ENCODE measurements around the gene NEMP2. TPM values are rescaled to one million over a fixed set of nuclear protein-coding genes. Genes with fewer than 3 reads are reported as not detected.
A peak's percentile ranks its signal among the peaks of the same experiment; 100 is the strongest.

The NEMP2 gene
- total and polyA plus RNA-seq, 8 donors, result 8.1 to 22.8 (median 14.0) TPM

DNA sequence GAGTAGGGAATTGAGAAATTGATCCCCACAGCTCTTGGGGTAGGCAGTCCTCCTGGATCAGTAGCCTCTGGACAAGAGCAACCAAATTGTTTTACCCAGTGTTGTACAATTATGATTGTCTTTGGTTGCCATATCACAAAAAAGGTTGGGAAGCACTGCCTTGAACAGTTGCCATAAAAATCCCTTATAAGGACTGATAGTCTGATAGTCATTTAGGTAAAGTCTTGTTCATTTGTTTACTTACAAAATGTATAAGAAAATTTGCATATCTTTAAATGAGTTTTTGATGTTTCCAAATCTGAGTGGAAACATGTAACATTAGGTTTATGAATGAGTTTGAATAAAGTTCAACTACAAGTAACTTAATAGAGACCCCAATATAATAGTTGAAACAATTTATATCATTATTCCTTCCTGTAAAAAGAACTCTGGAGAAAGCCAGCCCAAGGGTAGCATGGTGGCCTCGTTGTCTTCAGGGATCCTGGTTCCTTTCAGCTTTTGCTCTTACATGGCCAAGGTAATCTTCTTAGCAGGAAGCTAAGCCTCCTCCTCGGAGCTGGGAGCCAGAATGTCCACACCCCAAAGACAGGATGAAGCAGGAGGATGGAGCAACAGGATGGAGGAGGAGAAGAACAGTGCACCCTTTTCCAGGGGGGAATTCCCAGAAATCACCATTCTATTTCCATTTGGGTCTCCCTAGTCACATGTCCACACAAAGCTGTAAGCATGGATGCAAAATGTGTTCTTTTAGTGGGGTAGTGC lies 35.7 kb upstream of the NEMP2 start:
- Histone ChIP-seq H3K27ac (no peak overlapping the region), H3K4me3 (no peak overlapping the region), H3K27me3 (no peaks in the 10 kb centered on the region), H3K36me3 (no peaks in the 10 kb centered on the region), H3K9me3 (peaks cover 0 to 12% of the 10 kb centered on the region in 2 donors), H3K4me1 (no peaks in the 10 kb centered on the region)
- ATAC-seq, result no peak
- TF ChIP-seq, protein P1, sequence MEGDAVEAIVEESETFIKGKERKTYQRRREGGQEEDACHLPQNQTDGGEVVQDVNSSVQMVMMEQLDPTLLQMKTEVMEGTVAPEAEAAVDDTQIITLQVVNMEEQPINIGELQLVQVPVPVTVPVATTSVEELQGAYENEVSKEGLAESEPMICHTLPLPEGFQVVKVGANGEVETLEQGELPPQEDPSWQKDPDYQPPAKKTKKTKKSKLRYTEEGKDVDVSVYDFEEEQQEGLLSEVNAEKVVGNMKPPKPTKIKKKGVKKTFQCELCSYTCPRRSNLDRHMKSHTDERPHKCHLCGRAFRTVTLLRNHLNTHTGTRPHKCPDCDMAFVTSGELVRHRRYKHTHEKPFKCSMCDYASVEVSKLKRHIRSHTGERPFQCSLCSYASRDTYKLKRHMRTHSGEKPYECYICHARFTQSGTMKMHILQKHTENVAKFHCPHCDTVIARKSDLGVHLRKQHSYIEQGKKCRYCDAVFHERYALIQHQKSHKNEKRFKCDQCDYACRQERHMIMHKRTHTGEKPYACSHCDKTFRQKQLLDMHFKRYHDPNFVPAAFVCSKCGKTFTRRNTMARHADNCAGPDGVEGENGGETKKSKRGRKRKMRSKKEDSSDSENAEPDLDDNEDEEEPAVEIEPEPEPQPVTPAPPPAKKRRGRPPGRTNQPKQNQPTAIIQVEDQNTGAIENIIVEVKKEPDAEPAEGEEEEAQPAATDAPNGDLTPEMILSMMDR (IDR thresholded peaks at IDR 0.05), result no peak
- intact Hi-C loops (cut with DNase I), result no loop called here
- DNase-seq, result no peak

DNA sequence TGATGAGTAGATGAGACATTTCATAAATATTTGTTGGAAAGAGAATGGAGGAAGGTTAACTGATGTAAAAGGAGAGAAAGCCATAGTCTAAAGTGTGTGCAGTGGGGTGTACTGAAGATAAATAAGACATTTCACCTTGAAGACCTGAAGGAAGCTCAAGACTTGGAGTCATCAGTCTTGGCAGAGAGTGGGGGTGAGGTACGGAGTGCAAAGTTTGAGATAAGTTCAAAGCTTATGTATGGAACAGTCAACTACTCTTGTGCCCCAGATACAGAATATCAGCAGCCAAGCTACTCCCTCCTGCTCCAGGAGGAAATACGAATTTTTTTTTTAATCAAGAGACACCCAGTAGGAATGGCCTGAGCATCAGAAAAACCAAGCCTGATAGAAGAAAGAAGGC lies 30.3 kb upstream of the NEMP2 start:
- Histone ChIP-seq H3K36me3 (no peaks in the 10 kb centered on the region), H3K27me3 (no peaks in the 10 kb centered on the region), H3K27ac (no peak overlapping the region), H3K9me3 (peaks cover 0 to 12% of the 10 kb centered on the region in 2 donors), H3K4me1 (no peaks in the 10 kb centered on the region), H3K4me3 (no peak overlapping the region)
- intact Hi-C loops (cut with DNase I), result no loop called here
- DNase-seq (no peak), ATAC-seq (no peak)
- TF ChIP-seq, protein P1 (IDR thresholded peaks at IDR 0.05), result no peak

DNA sequence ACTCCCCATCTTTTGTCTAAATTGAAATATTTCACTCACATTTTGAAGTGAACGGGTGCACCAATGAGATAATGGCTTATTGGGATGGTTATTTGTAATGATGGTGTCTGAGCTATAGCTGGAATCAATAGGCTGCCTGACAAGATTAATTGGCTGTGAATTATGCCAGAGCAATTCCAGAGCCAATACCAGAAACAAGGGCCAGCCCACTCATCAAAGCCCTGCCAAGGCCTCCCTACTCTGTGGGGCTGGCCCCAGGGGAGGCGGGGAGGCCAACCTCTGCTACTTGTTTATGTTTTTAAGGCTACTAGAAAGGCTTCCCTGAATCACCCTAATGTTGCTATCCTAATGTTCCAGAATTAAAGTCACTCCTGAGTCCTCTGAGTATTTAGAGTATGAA lies 29.1 kb upstream of the NEMP2 start:
- no peak for ATAC-seq
- H3K36me3 ChIP-seq, result no peaks in the 10 kb centered on the region
- intact Hi-C loops (cut with DNase I), result no loop called here

DNA sequence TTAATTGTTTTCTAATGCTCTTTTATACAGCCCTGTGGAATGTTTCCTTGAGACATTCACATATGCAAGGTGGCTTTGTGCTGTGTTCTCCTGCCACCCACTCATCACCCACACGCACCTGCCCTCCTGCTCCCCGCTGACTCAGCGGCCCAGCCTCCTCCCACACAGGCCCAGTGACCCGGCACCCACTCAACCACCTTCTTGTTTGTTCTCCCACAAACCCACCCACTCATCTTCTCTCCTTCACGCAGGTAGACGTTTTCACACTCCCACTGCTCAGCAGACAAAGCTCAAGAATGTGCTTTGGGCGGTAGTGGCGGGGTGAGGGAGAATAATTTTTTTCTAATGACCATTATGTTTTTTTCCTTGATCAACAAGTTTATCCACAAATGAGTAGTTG lies 28.6 kb upstream of the NEMP2 start:
- Histone ChIP-seq H3K27ac (no peak overlapping the region), H3K4me3 (no peak overlapping the region), H3K9me3 (peaks cover 0 to 10% of the 10 kb centered on the region in 2 donors), H3K27me3 (no peaks in the 10 kb centered on the region), H3K4me1 (no peaks in the 10 kb centered on the region), H3K36me3 (no peaks in the 10 kb centered on the region)
- intact Hi-C loops (cut with DNase I), result no loop called here
- TF ChIP-seq, protein P1 (IDR thresholded peaks at IDR 0.05), result no peak
- no peak for ATAC-seq
- DNase-seq, result peak in 1 of 4 donors; percentile 57

More for the DNA sequence above, 29.1 kb upstream of the NEMP2 start:
- Histone ChIP-seq H3K4me3 (no peak overlapping the region), H3K27ac (no peak overlapping the region), H3K9me3 (peaks cover 0 to 12% of the 10 kb centered on the region in 2 donors), H3K27me3 (no peaks in the 10 kb centered on the region), H3K4me1 (no peaks in the 10 kb centered on the region)
- TF ChIP-seq, protein P1 (IDR thresholded peaks at IDR 0.05), result no peak
- no peak for DNase-seq

DNA sequence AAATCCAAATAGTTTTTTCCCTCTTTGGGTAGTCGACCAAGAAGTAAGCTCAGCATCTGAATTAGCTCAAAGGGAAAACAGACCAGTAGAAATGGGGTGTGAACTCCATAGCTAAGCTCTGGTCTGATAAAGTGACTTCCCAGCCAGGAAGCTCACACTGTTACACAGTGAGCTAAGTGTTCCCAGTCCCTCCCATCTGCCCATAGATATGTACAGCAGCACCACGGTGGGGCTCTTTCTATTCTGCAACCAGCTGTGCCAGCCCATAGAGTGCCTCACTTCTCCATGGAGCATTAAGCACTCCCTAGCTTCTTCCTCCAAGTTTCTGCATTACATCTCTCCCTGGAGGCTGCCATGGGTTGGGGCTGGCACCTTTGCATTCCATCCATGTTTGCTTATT lies 27.6 kb upstream of the NEMP2 start:
- Histone ChIP-seq H3K27ac (no peak overlapping the region), H3K4me1 (no peaks in the 10 kb centered on the region), H3K27me3 (no peaks in the 10 kb centered on the region), H3K4me3 (no peak overlapping the region), H3K9me3 (peaks cover 0 to under 1% of the 10 kb centered on the region in 2 donors), H3K36me3 (no peaks in the 10 kb centered on the region)
- DNase-seq, result no peak
- intact Hi-C loops (cut with DNase I), result no loop called here
- ATAC-seq, result no peak
- TF ChIP-seq, protein P1 (IDR thresholded peaks at IDR 0.05), result no peak

Measured in left lung (tissue), 10 donors.